ENCODE data around the gene CRY1.

DNA sequence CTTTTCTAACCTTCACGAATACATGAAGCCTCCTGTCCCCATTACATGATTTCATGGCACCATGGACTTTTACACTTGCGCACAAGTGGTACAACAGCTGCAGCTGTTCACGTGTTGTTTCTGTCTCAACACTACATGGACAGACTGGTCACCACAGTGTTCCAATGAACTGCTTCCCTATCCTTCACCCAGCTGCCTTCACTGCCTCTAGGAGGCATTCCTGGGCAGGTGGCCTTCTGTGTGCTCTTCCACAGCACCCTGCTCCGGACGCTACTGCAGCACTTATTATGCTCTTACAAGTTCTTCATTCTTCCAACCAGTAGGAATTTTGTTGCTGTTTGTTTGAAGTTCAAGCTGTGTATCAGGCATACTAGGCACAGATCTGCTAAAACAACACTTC lies 107.9 kb downstream of the CRY1 start:
- TF ChIP-seq CTCF (IDR thresholded peaks at IDR 0.05; ENCODE audit: low read depth, low read length): no peak
- TF ChIP-seq POLR2A (IDR thresholded peaks at IDR 0.05; ENCODE audit: extremely low read depth, insufficient read length): no peak

Measured in NB4 (cell line).